Epidermal melanocyte (primary cell): ENCODE results near the gene CIB4.

Experiments
- DNase-seq: peaks from one replicate; pipeline ENCODE4 v3.0.0; 2011; ENCODE audit warnings: low spot score; ENCODE audit not compliant: insufficient read length

Gene CIB4

GRCh38 chr2:26532301-26533250, 108.6 kb downstream of the CIB4 start:
- DNase-seq: no peak
